Type B pancreatic cell (in vitro differentiated cells): ENCODE measurements around the gene APP. TPM values are rescaled to one million over a fixed set of nuclear protein-coding genes. Genes with fewer than 3 reads are reported as not detected.

Experiments
- DNase-seq: peaks from one replicate; pipeline ENCODE4 v3.0.0; 2021; ENCODE audit warnings: mixed read lengths; ENCODE audit not compliant: unreplicated experiment; ENCODE audit errors: extremely low spot score
- H3K27ac Mint-ChIP-seq: 2 replicates; pipeline ENCODE4 v1.8.0; 2021; ENCODE audit warnings: mild to moderate bottlenecking, mixed read lengths
- H3K27me3 Mint-ChIP-seq: 2 replicates; pipeline ENCODE4 v1.8.0; 2021; ENCODE audit warnings: mixed read lengths
- H3K36me3 Mint-ChIP-seq: 2 replicates; pipeline ENCODE4 v1.8.0; 2021; ENCODE audit warnings: mixed read lengths
- H3K4me1 Mint-ChIP-seq: one replicate; pipeline ENCODE4 v1.8.0; 2021; ENCODE audit warnings: mixed read lengths; ENCODE audit not compliant: unreplicated experiment
- H3K4me3 Mint-ChIP-seq: 2 replicates; pipeline ENCODE4 v1.8.0; 2021; ENCODE audit warnings: mild to moderate bottlenecking, mixed read lengths
- H3K9me3 Mint-ChIP-seq: 2 replicates; pipeline ENCODE4 v1.8.0; 2021; ENCODE audit warnings: mixed read lengths
- total RNA-seq: library from RNA; stranded (reverse); gene quantifications from 2 replicates; pipeline ENCODE4 v1.2.1, GENCODE V29; 2021; ENCODE audit warnings: low replicate concordance
- TF ChIP-seq, protein P1 (sequence below): fragments of 200-600 bp; sonication (generic); conservative IDR thresholded peaks from 2 replicates; pipeline ENCODE4 v1.5.0; 2021; ENCODE audit warnings: antibody characterized with exemption, mild to moderate bottlenecking

APP gene
- total RNA-seq, 1 donor from 2014 or later, result 415 TPM

DNA sequence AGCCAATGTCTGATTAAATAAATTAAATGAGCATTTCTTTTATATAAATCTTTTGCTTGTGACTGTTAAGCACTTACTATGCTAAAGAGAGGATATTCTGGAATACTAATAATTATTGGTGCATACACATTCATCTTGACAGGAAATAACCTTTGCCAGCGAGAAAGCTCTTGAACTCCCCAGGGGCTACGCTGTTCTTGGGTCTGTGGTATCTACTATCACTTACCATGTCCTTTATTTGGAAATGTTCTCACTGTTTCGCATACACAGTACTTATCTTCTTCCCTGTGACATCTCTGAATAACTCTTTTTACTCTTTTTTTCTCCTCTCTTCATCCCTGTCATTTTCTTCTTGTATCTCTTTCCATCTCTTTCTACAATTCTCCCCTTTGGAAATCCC, 257.1 kb downstream of the APP start:
- H3K27ac Mint-ChIP-seq, result no peak overlapping the region
- peaks cover 8% of the 10 kb centered on the region for H3K4me1 Mint-ChIP-seq
- peaks cover 39% of the 10 kb centered on the region for H3K36me3 Mint-ChIP-seq
- H3K4me3 Mint-ChIP-seq, result no peak overlapping the region
- H3K9me3 Mint-ChIP-seq, result peaks cover 5% of the 10 kb centered on the region
- no peak for DNase-seq
- TF ChIP-seq, protein P1, sequence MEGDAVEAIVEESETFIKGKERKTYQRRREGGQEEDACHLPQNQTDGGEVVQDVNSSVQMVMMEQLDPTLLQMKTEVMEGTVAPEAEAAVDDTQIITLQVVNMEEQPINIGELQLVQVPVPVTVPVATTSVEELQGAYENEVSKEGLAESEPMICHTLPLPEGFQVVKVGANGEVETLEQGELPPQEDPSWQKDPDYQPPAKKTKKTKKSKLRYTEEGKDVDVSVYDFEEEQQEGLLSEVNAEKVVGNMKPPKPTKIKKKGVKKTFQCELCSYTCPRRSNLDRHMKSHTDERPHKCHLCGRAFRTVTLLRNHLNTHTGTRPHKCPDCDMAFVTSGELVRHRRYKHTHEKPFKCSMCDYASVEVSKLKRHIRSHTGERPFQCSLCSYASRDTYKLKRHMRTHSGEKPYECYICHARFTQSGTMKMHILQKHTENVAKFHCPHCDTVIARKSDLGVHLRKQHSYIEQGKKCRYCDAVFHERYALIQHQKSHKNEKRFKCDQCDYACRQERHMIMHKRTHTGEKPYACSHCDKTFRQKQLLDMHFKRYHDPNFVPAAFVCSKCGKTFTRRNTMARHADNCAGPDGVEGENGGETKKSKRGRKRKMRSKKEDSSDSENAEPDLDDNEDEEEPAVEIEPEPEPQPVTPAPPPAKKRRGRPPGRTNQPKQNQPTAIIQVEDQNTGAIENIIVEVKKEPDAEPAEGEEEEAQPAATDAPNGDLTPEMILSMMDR, result no peak
- no peaks in the 10 kb centered on the region for H3K27me3 Mint-ChIP-seq

DNA sequence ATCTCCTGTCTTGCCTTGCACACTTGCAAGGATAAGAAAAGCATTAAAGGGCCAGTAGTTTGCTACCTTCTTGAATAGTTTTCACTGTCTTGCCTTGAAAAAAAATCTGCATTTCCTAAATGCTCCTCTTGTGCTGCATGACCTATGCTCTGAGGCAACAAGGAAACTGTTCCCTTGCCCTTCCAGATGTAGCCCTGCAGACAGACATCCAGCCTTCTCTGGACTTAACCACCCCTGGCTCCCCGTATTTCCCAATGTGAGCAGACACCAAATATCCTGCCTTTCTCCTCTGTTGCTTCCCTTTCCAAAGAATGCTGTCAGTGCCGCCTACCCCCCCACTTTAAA, 258.2 kb downstream of the APP start:
- Mint-ChIP-seq H3K4me1 (peaks cover 8% of the 10 kb centered on the region), H3K27ac (no peak overlapping the region), H3K27me3 (no peaks in the 10 kb centered on the region), H3K4me3 (no peak overlapping the region), H3K9me3 (peaks cover 5% of the 10 kb centered on the region), H3K36me3 (peaks cover 36% of the 10 kb centered on the region)
- DNase-seq, result no peak
- TF ChIP-seq, protein P1, result no peak

DNA sequence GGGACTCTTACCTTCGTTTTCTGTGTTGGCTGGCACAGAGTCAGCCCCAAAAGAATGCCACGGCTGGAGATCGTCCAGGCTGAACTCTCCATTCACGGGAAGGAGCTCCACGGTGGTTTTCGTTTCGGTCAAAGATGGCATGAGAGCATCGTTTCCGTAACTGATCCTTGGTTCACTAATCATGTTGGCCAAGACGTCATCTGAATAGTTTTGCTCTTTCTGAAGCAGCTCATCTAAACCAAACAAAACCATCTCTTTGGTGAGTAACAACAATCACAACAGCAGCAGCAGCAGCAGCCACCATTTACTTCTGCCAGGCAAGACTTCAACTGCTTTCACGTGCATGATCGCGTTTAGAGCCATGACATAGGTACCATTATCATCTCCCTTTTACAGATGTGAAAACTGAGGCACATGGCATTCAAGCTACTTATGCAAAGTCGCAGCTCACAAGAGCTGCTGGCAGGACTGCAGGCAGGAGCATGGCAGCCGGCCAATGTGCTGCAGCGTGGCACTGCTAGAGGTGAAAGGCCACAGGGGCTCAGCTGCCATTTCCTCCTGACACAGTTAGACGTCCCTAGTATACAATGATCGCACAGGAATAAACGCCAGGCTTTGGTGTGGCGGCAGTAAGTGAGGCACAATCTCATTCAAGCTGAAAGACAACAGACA, 258.7 kb downstream of the APP start:
- DNase-seq, result no peak
- Mint-ChIP-seq H3K4me1 (peaks cover 8% of the 10 kb centered on the region), H3K9me3 (peaks cover 5% of the 10 kb centered on the region), H3K4me3 (no peak overlapping the region), H3K36me3 (peaks cover 36% of the 10 kb centered on the region), H3K27ac (no peak overlapping the region), H3K27me3 (no peaks in the 10 kb centered on the region)
- TF ChIP-seq, protein P1, result no peak

DNA sequence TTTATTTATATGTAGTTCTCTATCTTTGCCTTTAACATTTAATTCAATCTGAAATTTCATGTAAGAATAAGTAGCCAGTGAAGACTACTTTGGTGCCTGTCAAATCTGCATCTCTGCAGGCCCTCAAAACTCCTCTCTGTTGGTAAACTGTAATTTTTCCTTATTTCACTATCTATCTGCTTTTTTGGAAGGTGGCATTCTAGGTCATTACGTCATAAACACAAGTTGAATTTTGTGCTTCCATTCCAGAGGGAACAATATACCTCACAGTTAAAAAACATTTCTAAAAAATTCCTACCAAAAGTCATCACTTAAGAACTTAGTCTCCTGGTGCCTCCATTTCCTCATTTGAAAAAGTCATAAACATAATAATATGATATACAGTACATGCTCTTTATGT, 259.8 kb downstream of the APP start:
- TF ChIP-seq, protein P1, result no peak
- Mint-ChIP-seq H3K4me1 (peaks cover 14% of the 10 kb centered on the region), H3K27ac (no peak overlapping the region), H3K27me3 (peaks cover 8% of the 10 kb centered on the region), H3K4me3 (no peak overlapping the region), H3K36me3 (peaks cover 41% of the 10 kb centered on the region), H3K9me3 (peaks cover 5% of the 10 kb centered on the region)
- no peak for DNase-seq

DNA sequence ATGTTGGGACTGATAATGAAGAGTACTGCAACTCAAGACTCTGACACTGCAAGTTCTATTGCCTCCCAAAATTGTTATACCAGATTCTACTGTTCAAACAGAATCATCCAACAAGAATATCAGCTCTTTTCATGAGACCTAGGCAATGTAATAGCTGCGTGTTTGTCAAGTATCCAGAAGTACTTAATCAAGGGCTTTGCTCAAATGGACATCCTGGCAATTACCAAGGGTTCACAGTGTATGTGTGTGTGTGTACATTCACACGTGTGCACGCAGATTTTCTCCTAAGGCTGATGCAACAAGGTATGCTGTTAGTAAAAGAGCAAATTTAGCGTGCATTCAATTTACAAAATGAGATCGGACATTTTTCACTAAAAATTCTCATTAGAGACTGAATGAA, 261.2 kb downstream of the APP start:
- TF ChIP-seq, protein P1, result no peak
- peaks cover 25% of the 10 kb centered on the region for H3K4me1 Mint-ChIP-seq
- H3K27ac Mint-ChIP-seq, result no peak overlapping the region
- H3K27me3 Mint-ChIP-seq, result peaks cover 10% of the 10 kb centered on the region
- no peak overlapping the region for H3K4me3 Mint-ChIP-seq
- H3K9me3 Mint-ChIP-seq, result no peaks in the 10 kb centered on the region
- peaks cover 49% of the 10 kb centered on the region for H3K36me3 Mint-ChIP-seq
- no peak for DNase-seq
